ENCODE measurements around the gene GRIN2C.

GRIN2C gene

DNA sequence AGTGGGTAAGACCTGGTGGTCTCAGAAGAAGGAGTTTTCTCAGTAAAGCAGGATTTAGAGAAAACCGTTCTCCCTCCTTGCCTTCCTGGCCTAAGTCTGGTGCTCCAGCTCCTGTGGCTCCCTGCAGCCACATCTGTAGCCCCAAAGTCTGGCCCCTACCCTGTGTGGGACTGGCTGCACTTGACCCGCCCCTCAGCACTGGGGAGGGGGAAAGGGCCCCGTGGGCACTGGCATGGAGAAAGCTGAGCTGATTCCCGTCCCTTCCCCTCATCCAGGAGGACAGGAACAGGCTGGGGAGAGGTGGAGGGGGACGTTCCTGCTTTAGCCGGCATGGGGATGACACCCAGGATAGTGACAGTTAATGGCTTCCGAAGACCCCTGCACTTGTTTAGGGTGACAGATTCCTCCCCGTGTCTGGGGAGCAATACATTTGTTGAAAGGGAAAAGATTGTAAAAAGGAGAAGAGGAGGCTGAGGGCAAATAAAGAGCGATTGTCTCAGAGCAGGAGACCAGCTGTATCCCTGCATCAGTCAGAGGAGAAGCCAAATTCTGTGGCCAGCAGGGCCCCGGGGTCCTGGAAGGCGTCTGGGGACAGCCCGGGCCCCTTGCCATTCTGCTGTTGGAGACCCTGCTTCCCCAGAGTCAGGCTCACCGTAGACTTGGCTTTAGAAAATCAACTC, 37.9 kb downstream of the GRIN2C start:
- no peak for DNase-seq (ENCODE audit: low read depth)

DNA sequence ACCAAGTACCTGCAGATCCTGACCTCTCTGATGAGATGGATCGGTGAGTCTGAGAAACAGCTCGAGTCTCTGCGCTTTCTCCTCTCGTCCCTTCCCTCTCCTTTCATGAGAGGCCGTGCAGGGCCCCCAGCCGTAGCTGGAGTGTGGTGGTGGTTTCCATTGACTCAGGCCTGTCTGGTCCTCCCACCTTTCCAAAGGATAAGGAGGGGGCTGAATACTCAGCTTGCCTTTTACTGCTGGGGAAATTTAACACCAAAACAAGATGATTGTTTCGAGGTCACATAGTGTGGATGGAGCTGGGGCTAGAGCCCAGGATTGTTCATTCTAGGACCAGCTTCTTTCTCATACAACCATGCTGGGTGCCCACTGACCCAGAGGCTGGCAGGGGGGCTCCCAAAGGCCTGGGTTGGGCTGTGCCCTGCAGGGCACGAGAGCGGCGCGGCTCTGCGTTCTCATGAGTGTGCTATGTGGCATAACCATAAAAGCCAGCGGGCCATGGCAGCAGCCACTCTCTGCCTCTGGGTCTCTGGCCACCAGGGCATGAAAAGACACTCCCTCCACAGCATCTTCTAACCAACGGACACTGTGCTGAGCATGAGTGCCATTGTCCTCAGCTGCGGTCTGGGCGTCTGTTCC, 39.8 kb downstream of the GRIN2C start:
- no peak for DNase-seq (ENCODE audit: low read depth)

DNA sequence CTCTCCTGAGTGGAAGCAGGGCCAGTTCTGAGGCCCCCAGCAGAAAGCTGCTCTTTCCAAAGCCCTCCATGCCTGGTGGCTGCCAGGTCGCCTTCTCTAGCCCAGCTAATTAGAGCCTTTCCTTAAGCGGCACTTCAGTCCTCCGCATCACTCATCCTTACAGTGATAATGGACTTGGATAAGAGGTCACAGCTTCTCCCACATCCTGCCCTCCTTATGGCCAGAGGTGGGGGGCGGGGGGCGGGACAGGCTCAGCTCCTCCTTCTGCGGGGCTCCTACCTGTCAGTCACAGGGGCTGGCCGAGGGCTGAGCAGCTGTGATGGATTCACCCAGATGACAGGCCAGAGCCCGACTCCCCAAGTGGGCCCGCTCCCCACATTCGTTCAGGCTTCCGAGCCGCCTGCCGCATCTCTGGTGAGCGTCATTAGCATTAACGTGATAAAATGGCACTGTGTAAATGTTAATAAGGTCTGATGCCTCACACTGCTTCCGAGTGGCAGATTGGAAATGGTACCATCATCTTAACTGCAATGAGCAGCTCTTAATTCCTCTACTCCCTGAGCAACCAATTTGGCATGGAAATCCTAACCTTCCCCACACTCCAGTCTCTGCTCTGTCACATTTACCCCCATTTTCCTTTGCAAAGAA, 41.3 kb downstream of the GRIN2C start:
- no peak for DNase-seq (ENCODE audit: low read depth)

DNA sequence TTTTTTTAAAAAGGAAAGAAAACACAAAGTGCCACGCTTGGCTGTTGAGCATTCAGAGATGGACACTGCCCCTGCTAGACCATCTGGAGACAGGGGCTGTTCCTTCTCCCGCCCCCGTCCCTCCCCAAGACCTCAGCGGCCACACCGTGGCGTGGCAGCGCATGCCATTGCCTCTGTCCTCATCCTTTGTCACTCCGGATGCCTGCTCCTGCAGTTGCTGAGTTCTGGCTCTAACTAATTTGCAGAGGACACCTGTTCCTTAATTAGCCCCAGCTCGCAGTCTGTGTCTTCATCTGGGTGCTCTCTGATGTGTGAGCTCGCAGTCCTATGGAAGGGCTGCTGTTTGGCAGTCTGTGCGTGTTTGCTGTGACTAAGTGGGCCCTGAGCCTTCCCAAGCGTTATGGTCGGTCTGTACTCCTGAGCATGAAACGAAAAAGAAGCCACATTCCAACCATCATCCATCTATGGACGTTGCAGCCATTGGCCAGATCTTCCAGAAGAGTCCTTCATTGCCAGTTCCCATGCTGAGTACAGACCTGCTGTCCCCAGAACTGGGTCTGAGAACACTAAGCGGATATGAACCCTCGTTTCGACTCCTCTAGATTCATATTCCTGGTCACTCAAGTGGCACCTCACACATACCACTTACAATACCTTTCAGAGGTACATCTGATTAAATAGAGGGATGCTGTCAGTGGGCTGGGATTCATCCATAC, 42.6 kb downstream of the GRIN2C start:
- no peak for DNase-seq (ENCODE audit: low read depth)

DNA sequence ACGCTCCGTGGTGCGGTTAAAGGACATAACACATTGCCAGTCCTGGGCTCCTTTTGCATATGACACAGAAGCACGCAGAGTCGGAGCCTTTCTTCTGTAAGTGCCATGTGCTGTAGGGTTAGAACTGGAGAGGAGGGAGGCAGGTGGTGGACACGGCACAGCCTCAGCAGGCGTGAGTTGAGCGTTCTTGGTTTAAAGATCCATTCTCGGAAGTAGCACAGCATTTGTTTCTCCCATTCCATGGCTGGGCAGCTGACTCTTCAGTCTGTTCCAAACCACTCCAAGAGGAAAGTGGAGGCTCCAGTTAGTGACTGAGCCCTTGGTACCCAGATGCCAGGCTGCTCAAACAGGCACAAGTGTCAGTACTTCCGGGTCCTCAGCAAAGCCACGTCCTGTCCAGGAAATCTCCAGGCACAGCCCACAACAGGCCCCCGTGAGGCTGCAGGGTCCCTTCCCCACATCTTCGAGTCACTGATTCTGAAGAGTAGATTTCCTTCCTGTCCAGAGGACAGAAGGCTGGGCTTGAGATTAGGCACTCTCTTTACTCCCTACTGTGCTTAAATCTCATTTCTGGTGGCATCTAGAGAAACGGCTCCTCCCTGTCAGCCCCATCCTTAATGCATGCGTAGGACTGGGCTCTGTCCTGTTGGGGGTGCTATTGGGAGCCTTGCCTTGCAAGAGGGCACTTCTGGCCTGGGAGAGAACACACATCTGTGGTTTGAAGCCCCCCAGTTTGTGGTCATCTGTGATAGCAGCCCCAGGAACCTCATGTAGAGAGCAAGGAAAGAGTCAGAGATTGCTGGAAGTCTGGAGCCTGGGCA, 43.9 kb downstream of the GRIN2C start:
- DNase-seq (ENCODE audit: low read depth) = no peak

DNA sequence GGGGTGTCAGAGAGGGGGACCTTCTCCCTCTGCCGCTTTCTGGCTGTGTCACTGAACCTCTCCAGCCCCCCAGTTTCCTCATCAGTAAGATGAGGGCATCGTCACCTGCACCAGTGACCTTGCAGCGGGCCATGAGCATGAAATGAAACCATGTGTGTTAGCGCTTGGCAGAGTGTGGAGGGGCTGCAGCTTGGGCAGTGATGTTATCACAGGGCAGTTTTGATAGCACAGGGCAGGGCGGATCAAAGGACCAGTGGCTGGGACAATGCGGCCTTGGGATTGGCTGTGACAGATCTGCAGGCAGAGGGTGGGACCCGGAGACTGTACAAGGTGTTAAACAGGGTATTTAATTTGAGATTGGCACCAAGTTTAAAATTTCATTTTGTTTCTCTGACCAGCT, 44.6 kb downstream of the GRIN2C start:
- DNase-seq (ENCODE audit: low read depth) = no peak

DNA sequence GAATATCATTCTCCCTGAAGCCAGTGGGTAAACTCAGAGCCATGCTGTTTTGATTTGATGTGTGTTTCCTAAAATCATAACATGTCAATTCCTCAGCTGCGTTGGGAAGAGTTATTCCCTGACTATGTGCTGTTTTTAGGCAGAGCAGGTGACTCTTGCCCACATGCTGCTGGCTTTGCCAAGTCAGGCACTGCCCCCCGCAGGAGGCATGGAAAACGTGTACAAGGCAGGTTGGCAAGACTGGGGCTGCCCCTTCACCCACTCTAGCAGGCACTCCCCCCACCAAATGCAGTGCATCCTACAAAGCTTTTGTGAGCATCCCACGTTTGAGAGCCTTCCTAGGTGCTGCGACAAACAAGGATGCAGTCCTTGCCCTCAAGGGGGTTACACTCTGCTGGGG, 45.2 kb downstream of the GRIN2C start:
- DNase-seq (ENCODE audit: low read depth) = no peak

DNA sequence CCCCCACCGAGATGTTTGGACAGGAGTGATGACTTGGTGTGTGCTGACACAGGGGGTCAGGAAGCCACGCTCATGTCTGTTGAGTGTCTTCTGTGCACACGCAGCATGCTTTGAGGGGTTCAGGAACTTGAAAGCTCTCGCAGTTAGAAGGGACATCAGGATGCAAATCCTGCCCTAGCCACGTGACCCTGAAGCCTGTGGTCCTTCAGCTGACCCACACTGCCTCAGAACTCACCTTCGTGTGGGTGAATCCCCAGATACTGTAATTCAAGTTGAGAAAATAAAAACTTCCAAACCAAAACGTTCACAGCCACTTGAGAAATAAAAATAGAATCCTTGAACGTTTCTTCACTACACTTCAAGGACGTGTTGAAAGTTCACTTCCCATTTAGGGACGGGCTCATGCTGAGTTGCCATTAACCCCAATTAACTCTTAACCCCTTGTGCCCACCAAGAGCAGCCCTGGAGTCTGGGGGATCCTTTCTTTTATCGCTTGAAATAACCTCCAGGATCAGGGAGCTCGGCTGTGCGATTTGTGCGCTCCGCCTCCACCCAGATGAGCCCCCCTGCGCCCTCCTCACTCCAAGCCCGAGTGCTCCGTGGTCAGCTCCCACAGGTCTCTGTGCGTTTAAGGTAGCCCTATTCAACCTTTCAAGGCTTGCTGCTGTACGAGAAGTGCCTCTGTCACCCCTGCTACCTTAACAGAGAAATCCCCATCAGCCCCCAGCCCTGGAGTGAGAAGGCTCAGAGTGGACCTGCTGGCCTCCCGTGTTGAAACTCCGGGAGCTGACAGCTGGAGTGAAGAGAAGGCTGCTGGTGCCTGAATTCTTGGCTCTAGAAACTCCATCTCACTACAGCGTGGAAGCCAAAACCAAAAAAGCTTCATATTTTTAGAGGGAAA, 47.3 kb downstream of the GRIN2C start:
- DNase-seq (ENCODE audit: low read depth) = no peak

DNA sequence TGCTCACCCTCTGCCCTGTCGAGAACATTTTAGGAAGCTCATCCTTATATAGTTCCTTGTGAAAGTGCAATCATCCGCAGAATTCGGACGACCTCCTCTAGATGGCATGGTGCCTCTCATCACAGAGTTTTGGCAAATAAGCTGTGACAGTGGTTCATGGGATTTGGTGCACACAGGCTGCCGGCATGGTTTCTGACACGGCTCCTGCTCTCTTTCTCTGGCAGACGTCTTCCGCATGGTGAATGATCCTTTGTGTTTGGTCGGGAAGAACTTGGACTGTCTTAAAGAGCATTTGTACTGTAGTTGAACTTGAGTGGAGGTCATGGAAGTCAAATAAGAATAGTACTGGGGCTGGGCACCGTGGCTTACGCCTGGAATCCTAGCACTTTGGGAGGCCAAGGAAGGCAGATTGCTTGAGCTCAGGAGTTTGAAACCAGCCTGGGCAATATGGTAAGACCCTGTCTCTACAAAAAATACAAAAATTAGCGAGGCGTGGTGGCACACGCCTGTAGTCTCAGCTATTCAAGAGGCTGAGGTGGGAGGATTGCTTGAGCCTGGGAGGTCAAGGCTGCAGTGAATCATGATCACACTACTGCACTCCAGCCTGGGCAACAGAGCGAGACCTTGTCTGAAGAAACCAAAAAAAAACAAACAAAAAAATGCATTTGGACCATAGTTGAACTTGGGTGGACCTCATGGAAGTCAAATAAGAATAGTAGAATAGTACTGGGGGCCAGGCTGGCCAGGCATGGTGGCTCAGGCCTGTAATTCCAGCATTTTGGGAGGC, 48.8 kb downstream of the GRIN2C start:
- no peak for DNase-seq (ENCODE audit: low read depth)

DNA sequence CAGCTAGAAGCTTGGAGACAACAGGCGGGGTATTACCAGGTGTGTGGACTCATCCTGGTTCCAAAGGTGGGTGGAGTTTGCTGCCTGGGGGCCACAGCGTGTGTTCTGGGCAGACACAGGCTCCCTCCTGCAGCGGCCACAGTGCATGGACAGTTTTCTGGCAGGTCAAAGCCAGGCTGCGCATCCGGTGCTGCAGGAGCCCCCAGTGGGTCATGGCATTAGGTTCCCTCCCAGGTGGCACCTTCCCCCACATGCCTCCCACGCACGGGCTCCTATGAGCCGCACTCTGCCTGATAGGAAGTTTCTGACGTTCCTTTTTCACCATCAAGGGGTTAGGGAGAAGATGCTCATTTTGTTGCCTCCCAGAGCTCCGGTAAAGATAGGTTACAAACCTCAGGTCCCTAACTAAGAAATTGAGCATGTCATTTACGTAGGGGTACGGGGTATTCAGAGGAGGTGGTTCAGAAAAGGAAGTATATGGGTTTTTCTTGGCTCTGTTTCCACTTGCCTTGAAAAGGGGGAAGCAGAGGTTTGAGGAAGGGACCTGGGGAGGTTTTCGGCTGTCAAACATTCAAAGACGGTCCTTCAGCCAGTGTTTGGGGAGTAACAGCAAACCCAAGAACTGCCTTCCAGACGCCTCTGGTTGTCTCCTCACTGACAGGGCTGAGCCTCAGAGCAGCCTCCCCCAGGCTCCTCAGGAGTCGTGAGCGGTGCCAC, 50.8 kb downstream of the GRIN2C start:
- DNase-seq (ENCODE audit: low read depth) = no peak

DNA sequence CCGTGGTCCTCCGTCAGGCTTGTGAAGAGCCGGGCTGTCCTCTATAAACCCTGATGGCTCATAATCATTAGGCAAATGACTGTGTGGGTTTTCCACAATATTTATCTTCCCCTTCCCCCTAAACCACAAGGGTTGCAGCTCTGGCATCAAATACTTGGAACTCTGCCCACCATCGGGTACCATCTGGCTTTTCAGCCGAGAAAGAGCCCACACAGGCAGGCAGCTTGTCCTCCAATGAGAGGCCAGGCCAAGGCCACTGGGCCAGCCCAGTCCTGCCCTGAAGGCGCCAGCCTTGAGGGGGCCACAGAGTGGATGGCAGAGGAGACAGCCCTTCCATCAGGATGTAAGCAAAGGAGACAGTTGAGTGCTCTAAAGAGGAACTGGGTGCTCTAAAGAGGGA, 51.8 kb downstream of the GRIN2C start:
- no peak for DNase-seq (ENCODE audit: low read depth)

DNA sequence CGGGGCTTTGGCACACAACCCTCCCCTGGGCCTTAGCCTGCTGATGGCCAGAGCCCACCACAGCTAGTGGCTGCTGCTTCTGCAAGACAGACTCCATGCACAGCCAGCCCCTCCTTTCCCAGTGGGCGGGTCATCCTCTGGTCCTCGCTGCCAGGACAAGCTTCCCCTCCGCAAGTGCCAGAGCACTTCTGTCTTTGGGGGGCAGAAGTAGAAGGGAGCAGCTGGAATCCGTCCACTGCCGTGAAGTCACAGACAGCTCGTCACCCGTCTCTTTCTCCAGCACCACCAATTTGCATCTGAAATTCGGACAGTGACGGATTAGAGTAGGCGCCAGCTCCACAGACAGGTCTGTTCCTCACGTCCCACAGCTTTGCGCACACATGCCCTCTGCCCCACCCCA, 52.2 kb downstream of the GRIN2C start:
- no peak for DNase-seq (ENCODE audit: low read depth)

DNA sequence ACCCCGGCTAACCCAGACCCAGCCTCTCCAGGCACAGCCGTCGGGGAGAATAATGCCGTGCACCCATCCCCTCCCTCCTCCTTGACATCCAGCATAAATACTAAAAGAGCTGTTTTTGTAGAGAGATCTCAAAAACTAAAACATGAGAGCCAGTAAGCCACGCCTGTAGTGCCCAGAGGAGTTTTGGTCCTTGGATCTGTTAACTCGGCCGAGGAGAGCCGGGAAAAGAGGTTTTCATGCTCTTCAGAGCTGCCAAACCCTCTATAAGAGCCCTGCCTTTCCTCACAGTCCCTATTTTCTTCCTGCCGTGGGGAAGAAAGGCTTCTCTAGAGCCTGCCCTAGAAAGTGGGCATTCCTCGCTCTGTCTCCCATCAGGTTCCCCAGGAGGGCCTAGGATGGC, 53.4 kb downstream of the GRIN2C start:
- DNase-seq (ENCODE audit: low read depth) = no peak

DNA sequence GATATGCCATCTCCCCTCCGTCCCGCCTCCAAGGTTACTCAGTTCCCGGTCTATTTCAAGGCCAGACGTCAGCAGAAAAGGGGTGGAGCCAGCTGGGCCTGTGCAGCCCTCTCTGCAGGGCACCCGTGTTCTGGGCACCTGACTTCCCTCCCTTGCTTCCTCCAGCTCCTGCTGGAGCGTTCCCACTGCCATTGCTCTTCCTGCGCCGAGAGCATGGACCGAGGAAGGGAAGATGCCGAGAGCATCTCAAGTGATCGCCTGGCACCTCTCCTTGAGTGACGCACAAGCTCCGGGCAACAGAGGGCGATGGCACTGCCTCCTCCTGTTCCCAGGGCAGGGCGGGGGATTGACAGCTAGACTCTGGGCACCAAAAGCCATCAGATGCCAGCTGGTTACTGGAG, 54.1 kb downstream of the GRIN2C start:
- DNase-seq (ENCODE audit: low read depth) = no peak

DNA sequence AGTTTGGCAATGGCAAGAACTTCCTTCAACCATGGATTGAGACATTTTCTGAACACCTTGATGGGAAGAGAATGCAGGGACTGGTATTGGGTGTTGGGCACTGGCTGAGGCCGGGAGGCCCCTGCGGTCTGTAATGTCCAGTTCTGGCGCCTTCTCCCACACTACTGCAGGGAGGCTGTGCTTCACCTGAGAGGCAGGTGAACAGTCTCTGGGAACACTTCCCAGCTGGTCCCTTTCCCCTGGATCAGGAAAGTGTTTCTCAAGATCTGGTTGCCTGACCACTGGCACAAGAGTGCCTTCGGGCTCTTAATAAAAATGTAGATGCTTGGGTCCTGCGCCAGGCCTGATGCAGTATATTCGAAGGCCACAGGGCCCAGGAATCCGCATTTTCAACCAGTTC, 55.0 kb downstream of the GRIN2C start:
- no peak for DNase-seq (ENCODE audit: low read depth)

DNA sequence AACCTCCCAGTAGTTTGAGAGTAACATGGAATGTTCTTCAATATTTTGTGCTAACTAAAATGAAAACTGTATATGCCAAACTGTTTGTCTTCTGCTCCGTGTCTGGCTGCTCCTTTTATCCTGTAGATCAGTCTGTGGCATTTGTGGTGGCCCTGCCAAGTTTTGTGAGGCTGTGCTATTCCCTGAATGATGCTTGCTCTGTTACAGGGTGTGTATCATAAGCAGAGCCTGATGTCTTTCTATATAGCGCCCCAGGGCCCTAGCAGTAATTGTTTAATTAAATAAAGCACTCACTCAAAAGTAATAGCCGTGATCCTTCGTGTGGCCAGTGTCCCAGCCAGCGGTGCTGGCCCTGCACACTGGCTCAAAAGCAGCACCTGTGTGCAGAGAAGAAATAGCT, 55.7 kb downstream of the GRIN2C start:
- no peak for DNase-seq (ENCODE audit: low read depth)

DNA sequence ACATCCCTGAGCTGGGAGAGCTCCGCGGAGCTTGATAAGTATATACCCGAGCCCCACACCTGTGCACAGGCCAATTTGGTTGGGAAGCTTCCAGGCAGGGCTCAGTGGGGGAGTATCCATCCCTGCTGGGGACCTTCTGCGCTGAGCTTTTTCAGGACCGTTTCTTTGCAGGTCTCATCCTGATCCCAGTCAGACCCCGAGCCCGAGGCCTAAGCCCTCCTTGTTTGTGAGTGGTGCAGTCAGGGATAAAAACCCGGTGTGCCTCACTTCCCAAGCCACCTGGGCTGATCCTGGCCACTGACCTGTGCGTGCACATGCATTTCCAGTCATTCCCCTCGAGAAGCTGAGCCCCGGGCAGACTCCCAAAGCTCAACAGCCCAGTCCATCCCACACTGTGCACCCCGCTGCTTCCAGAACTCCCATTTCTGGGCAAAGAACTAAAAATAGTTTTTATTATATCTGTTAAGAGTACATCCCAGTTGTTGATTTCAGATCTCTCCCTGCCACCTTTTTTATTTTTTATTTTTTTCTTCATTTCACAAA, 56.2 kb downstream of the GRIN2C start:
- DNase-seq (ENCODE audit: low read depth) = no peak

DNA sequence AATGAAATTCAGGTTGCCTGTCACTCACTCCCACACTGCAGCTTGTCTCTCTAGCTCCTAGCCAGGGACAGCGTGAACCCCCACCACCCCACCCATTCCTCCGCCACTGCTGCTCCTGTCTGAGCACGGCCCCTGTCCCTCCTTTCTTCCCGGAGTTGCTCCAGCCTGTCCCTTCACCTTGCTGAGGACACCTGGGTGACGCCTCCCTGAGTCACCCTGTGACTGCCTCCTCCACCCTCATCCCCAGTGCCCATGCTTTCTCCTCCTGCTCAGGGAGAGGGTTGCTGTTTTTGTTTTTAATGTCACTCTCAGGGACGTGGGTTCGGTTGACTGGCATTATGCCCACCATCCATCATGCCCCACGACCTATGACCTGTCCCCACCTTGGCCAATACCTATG, 57.8 kb downstream of the GRIN2C start:
- no peak for DNase-seq (ENCODE audit: low read depth)

DNA sequence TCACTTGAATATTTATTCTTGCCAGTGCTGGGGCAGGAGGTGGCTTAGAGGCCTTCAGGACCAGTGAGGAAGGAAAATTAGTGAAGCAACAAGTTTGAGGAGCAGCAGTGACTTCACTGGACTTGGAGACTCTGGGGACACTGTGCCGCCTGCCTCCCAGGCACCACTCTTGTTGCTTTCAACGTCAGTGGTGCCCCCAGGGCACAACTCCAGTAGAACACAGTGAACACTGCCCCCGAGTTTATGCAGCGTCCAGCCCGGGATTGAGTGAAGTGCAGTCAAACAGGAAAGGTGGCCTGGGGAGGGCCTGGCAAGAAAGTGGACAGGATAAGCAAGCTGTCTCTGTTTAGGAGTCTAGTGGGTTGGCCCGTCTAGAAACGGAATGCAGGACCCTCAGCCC, 59.2 kb downstream of the GRIN2C start:
- no peak for DNase-seq (ENCODE audit: low read depth)
